IMR-90 (cell line): ENCODE measurements around the gene ETV3L. TPM values are rescaled to one million over a fixed set of nuclear protein-coding genes. Genes with fewer than 3 reads are reported as not detected.

Experiments
- ATAC-seq: fragments of 200-7000 bp; cut with Tn5 transposase; 2 replicates; pipeline ENCODE4 v1.9.1; 2020; ENCODE audit warnings: low read depth, mild to moderate bottlenecking, moderate library complexity
- BruUV-seq: library from RNA; stranded (reverse); fragments of 400-500 nt; replicated peaks from 2 replicates; lab custom pipeline; 2021; lab: Mats Ljungman, UMichigan
- CTCF ChIA-PET: fragments of 300-600 bp; formaldehyde crosslinking; extraction: SDS; loops from one replicate; lab custom pipeline; 2021; ENCODE audit warnings: antibody characterized with exemption; lab: Yijun Ruan, JAX
- POLR2A ChIA-PET: fragments of 300-600 bp; sonication (Branson Sonifier 250); formaldehyde crosslinking; loops from one replicate; lab custom pipeline; 2022; ENCODE audit warnings: antibody characterized with exemption; ENCODE audit not compliant: unreplicated experiment; lab: Charles Lee
- DNase-seq: peaks from one replicate; pipeline ENCODE4 v3.0.0; 2013
- H2AFZ ChIP-seq: replicated peaks from 2 replicates; pipeline ENCODE3; 2013; ENCODE audit warnings: low read length, mild to moderate bottlenecking; ENCODE audit not compliant: poor library complexity
- H2AK5ac ChIP-seq: 2 replicates; pipeline ENCODE4 v1.6.1; 2013; ENCODE audit warnings: low read depth, low read length, inconsistent platforms
- H2AK9ac ChIP-seq: replicated peaks from 2 replicates; pipeline ENCODE3; 2013; ENCODE audit warnings: mild to moderate bottlenecking, low read depth, low read length, moderate library complexity; ENCODE audit not compliant: poor library complexity
- H2BK120ac ChIP-seq: 2 replicates; pipeline ENCODE4 v1.6.1; 2013; ENCODE audit warnings: low read depth, low read length, inconsistent platforms
- H2BK15ac ChIP-seq: 3 replicates; pipeline ENCODE4 v1.6.1; 2013; ENCODE audit warnings: low read depth, low read length, inconsistent platforms
- H2BK20ac ChIP-seq: 2 replicates; pipeline ENCODE4 v1.6.1; 2013; ENCODE audit warnings: low read depth, mild to moderate bottlenecking, inconsistent platforms, low read length, moderate library complexity
- H2BK5ac ChIP-seq: 2 replicates; pipeline ENCODE4 v1.6.1; 2013; ENCODE audit warnings: mild to moderate bottlenecking, low read depth, low read length, inconsistent platforms; ENCODE audit not compliant: poor library complexity, severe bottlenecking
- H3K14ac ChIP-seq: replicated peaks from 2 replicates; pipeline ENCODE4 v1.6.1; 2013; ENCODE audit warnings: low read depth, low read length, inconsistent platforms
- H3K18ac ChIP-seq: 2 replicates; pipeline ENCODE4 v1.6.1; 2013; ENCODE audit warnings: low read depth, low read length, control low read depth
- H3K23ac ChIP-seq: 2 replicates; pipeline ENCODE4 v1.6.1; 2013; ENCODE audit warnings: low read depth, low read length, inconsistent platforms
- H3K27ac ChIP-seq: 2 replicates; pipeline ENCODE4 v1.5.1; 2013; ENCODE audit warnings: mild to moderate bottlenecking, control low read depth, low read length; ENCODE audit not compliant: insufficient read depth
- H3K27me3 ChIP-seq: 2 replicates; pipeline ENCODE4 v1.6.1; 2013; ENCODE audit warnings: low read length; ENCODE audit not compliant: control insufficient read depth, insufficient read depth
- H3K36me3 ChIP-seq: 2 replicates; pipeline ENCODE4 v1.6.1; 2013; ENCODE audit warnings: low read length, mixed read lengths; ENCODE audit not compliant: control insufficient read depth, insufficient read depth
- H3K4ac ChIP-seq: 2 replicates; pipeline ENCODE4 v1.6.1; 2013; ENCODE audit warnings: low read depth, low read length, inconsistent platforms
- H3K4me1 ChIP-seq: 2 replicates; pipeline ENCODE4 v1.6.1; 2013; ENCODE audit warnings: low read length, mixed read lengths; ENCODE audit not compliant: control insufficient read depth, insufficient read depth
- H3K4me2 ChIP-seq: 2 replicates; pipeline ENCODE4 v1.6.1; 2013; ENCODE audit warnings: low read depth, mild to moderate bottlenecking, control low read depth, low read length, moderate library complexity
- H3K4me3 ChIP-seq: 2 replicates; pipeline ENCODE4 v1.5.1; 2013; ENCODE audit warnings: low read depth, mild to moderate bottlenecking, control low read depth, low read length, moderate library complexity; ENCODE audit not compliant: insufficient read depth
- H3K56ac ChIP-seq: 2 replicates; pipeline ENCODE4 v1.6.1; 2013; ENCODE audit warnings: low read length, inconsistent platforms; ENCODE audit not compliant: insufficient read depth; ENCODE audit errors: extremely low read depth
- H3K79me1 ChIP-seq, 2 experiments: 2 replicates each; pipeline ENCODE4 v1.6.1; 2013; ENCODE audit warnings: low read length in 2 of 2, inconsistent platforms in 1 of 2, low read depth in 1 of 2
- H3K9ac ChIP-seq: 2 replicates; pipeline ENCODE4 v1.6.1; 2013; ENCODE audit warnings: low read depth, low read length, control low read depth
- H3K9me1 ChIP-seq: 2 replicates; pipeline ENCODE4 v1.6.1; 2013; ENCODE audit warnings: low read length, inconsistent platforms; ENCODE audit not compliant: insufficient read depth
- H3K9me3 ChIP-seq: 2 replicates; pipeline ENCODE4 v1.6.1; 2013; ENCODE audit warnings: low read length; ENCODE audit not compliant: control insufficient read depth, insufficient read depth
- H4K20me1 ChIP-seq: 2 replicates; pipeline ENCODE4 v1.6.1; 2013; ENCODE audit warnings: low read length, inconsistent platforms; ENCODE audit not compliant: insufficient read depth
- H4K5ac ChIP-seq: 2 replicates; pipeline ENCODE4 v1.6.1; 2013; ENCODE audit warnings: mild to moderate bottlenecking, low read depth, low read length, control low read depth
- H4K8ac ChIP-seq, 2 experiments: 2 replicates each; pipeline ENCODE4 v1.6.1; 2013; ENCODE audit warnings: low read depth in 2 of 2, low read length in 2 of 2, control low read depth in 1 of 2, inconsistent platforms in 1 of 2
- H4K91ac ChIP-seq: 2 replicates; pipeline ENCODE4 v1.6.1; 2013; ENCODE audit warnings: low read depth, low read length, inconsistent platforms; ENCODE audit not compliant: insufficient read depth
- BHLHE40 ChIP-seq: fragments of 150-350 bp; IDR thresholded peaks from 2 replicates; pipeline ENCODE4 v1.6.1; 2016; ENCODE audit warnings: mild to moderate bottlenecking, low read depth, low read length
- CEBPB ChIP-seq: IDR thresholded peaks from 2 replicates; pipeline ENCODE4 v1.6.1; 2012; ENCODE audit warnings: low read depth, low read length, improper control_type of control experiment
- CHD1 ChIP-seq: IDR thresholded peaks from 2 replicates; pipeline ENCODE4 v1.6.1; 2012; ENCODE audit warnings: low read depth, low read length, improper control_type of control experiment
- CTCF ChIP-seq: conservative IDR thresholded peaks from 2 replicates; pipeline ENCODE4 v1.5.1; 2012; ENCODE audit warnings: mild to moderate bottlenecking, low read depth, low read length, improper control_type of control experiment
- ELK1 ChIP-seq: fragments of 150-350 bp; IDR thresholded peaks from 2 replicates; pipeline ENCODE4 v1.6.1; 2016; ENCODE audit warnings: low read depth, mild to moderate bottlenecking, low read length, moderate library complexity, borderline replicate concordance
- FOS ChIP-seq: fragments of 150-350 bp; IDR thresholded peaks from 2 replicates; pipeline ENCODE4 v1.6.1; 2016; ENCODE audit warnings: low read depth, low read length
- MAFK ChIP-seq: IDR thresholded peaks from 2 replicates; pipeline ENCODE4 v1.6.1; 2012; ENCODE audit warnings: low read depth, low read length, improper control_type of control experiment
- MAZ ChIP-seq: IDR thresholded peaks from 2 replicates; pipeline ENCODE4 v1.6.1; 2012; ENCODE audit warnings: low read depth, mild to moderate bottlenecking, low read length, improper control_type of control experiment, moderate library complexity, borderline replicate concordance
- MXI1 ChIP-seq: IDR thresholded peaks from 2 replicates; pipeline ENCODE4 v1.6.1; 2012; ENCODE audit warnings: low read depth, mild to moderate bottlenecking, low read length, moderate library complexity, borderline replicate concordance
- NFE2L2 ChIP-seq: fragments of 150-350 bp; IDR thresholded peaks from 2 replicates; pipeline ENCODE4 v1.6.1; 2016; ENCODE audit warnings: low read depth, mild to moderate bottlenecking, low read length
- RAD21 ChIP-seq: IDR thresholded peaks from 2 replicates; pipeline ENCODE4 v1.6.1; 2012; ENCODE audit warnings: low read length, improper control_type of control experiment
- RCOR1 ChIP-seq: IDR thresholded peaks from 2 replicates; pipeline ENCODE4 v1.6.1; 2012; ENCODE audit warnings: mild to moderate bottlenecking, low read length, improper control_type of control experiment; ENCODE audit not compliant: insufficient replicate concordance
- RFX5 ChIP-seq: IDR thresholded peaks from 2 replicates; pipeline ENCODE4 v1.8.0; 2012; ENCODE audit warnings: low read depth, mild to moderate bottlenecking, low read length, moderate library complexity
- SMC3 ChIP-seq: fragments of 150-350 bp; IDR thresholded peaks from 2 replicates; pipeline ENCODE4 v1.6.1; 2016; ENCODE audit warnings: low read depth, mild to moderate bottlenecking, antibody characterized with exemption, low read length, moderate library complexity
- USF2 ChIP-seq: fragments of 150-350 bp; IDR thresholded peaks from 2 replicates; pipeline ENCODE4 v1.6.1; 2017; ENCODE audit warnings: mild to moderate bottlenecking, antibody characterized with exemption, low read length, low read depth
- WGBS, 2 experiments: methylation state at CpG; one replicate each; pipeline versions ENCODE4 v1.1.5 to v1.1.7; 2013; ENCODE audit warnings: missing lambda C conversion rate in 2 of 2; ENCODE audit not compliant: insufficient read length in 1 of 2; ENCODE audit errors: extremely low coverage in 2 of 2; 5-methylcytosine and 5-hydroxymethylcytosine counted together
- dilution Hi-C: fragments of 300-500 bp; cut with HindIII; formaldehyde crosslinking; loops from one replicate; pipeline ENCODE4 v1.14.3; 2018; ENCODE audit warnings: low sequenced_read_pairs; ENCODE audit not compliant: unreplicated experiment
- in situ Hi-C: fragments of 300-500 bp; cut with MboI; formaldehyde crosslinking; loops from 3 replicates; pipeline ENCODE4 v1.14.3; 2019; ENCODE audit warnings: low sequenced_read_pairs, inconsistent platforms, mixed read lengths
- intact Hi-C: fragments of 100-400 bp; cut with micrococcal nuclease; formaldehyde crosslinking; loops from 2 replicates; pipeline ENCODE4 v1.10.0; 2022
- polyA plus RNA-seq, 3 experiments: library from polyadenylated mRNA; depleted of rRNA; stranded (reverse); fragments of >200 nt; gene quantifications; 2 replicates each; pipeline ENCODE4 v1.2.3, GENCODE V29; 2012; ENCODE audit warnings: low replicate concordance in 1 of 3
- total RNA-seq: library from RNA; depleted of rRNA; stranded (reverse); fragments of >200 nt; gene quantifications from 2 replicates; pipeline ENCODE4 v1.2.3, GENCODE V29; 2012

Gene ETV3L
- total and polyA plus RNA-seq, 2 of the 4 experiments (the other 2 are of a cell fraction): not detected

- H3K4me1 ChIP-seq: peaks cover 2% of the 10 kb centered on the region; the same call in 1 of the 2 replicates
- dilution Hi-C loops (no loop called here), in situ Hi-C loops (no loop called here), intact Hi-C loops (no loop called here)
- peaks cover 0 to 1% of the 10 kb centered on the region in 2 experiments; a peak in 1 of 4 replicates for H3K79me1 ChIP-seq
- H3K27me3 ChIP-seq: no peaks in the 10 kb centered on the region
- H3K9ac ChIP-seq: no peak overlapping the region
- H3K4me3 ChIP-seq: no peak overlapping the region
- BruUV-seq: no TSS peak
- H3K9me1 ChIP-seq: 0 out of 2 replicates have a peak, but pooled peaks cover 1% of the 10 kb centered on the region
- no peak overlapping the region for H3K18ac ChIP-seq
- no peak overlapping the region for H2BK120ac ChIP-seq
- no peak overlapping the region for H4K91ac ChIP-seq
- no peak overlapping the region for H3K4me2 ChIP-seq
- 0 out of 2 replicates have a peak, but pooled peaks cover under 1% of the 10 kb centered on the region for H4K20me1 ChIP-seq
- CTCF ChIA-PET: interaction anchor here (1.0 kb wide), 1 partner anchor 12 kb away, joined by 3 read pairs; no protein-coding TSS in a partner anchor
- WGBS, 2 experiments: no CpG with 5 or more reads among the region's 3 CpGs
- no peak overlapping the region for H3K27ac ChIP-seq
- POLR2A ChIA-PET: no interaction called here
- no peak overlapping the region for H2AK9ac ChIP-seq
- H3K14ac ChIP-seq: no peak overlapping the region
- no peaks in the 10 kb centered on the region for H3K36me3 ChIP-seq
- no peak for TF ChIP-seq CHD1
- no peak for TF ChIP-seq NFE2L2
- no peak for TF ChIP-seq CEBPB
- no peak for TF ChIP-seq USF2
- no peak for TF ChIP-seq SMC3
- TF ChIP-seq CTCF: no peak
- no peak for TF ChIP-seq BHLHE40
- TF ChIP-seq MAZ: no peak
- no peak for TF ChIP-seq MXI1
- no peak for TF ChIP-seq RFX5
- no peak for TF ChIP-seq MAFK
- TF ChIP-seq RAD21: no peak
- no peak for TF ChIP-seq RCOR1
- TF ChIP-seq FOS: no peak
- TF ChIP-seq ELK1: no peak
- H3K56ac ChIP-seq: no peak overlapping the region
- H2BK20ac ChIP-seq: no peak overlapping the region
- H2BK15ac ChIP-seq: no peak overlapping the region
- DNase-seq (no peak), ATAC-seq (no peak)
- no peak overlapping the region for H2AK5ac ChIP-seq
- H4K5ac ChIP-seq: no peak overlapping the region
- H3K9me3 ChIP-seq: no peaks in the 10 kb centered on the region
- no peak overlapping the region for H3K23ac ChIP-seq
- no peak overlapping the region for H2AFZ ChIP-seq
- no peak overlapping the region for H3K4ac ChIP-seq
- H2BK5ac ChIP-seq: no peak overlapping the region
- H4K8ac ChIP-seq: no peak overlapping the region
Observed at GRCh38 chr1:157142765-157143423, 43.3 kb upstream of the ETV3L start.
